Gastroesophageal sphincter (tissue), 4 donors: ENCODE measurements around the gene ROR1. TPM values are rescaled to one million over a fixed set of nuclear protein-coding genes. Genes with fewer than 3 reads are reported as not detected.

ENCODE experiments used
- ATAC-seq: fragments of 150-250 bp; one replicate; pipeline ENCODE4 v1.9.1; 2016; ENCODE audit warnings: mild to moderate bottlenecking, moderate library complexity
- H3K27ac ChIP-seq, 4 donors: fragments of 200-600 bp; sonication (generic) in 3 of 4; 1 replicate in 3 of 4; 2 replicates in 1 of 4; pipeline ENCODE4 v1.5.1; 2016 to 2019
- H3K27me3 ChIP-seq: fragments of 200-600 bp; sonication (generic); one replicate; pipeline ENCODE4 v1.5.1; 2019
- H3K36me3 ChIP-seq, 2 donors: fragments of 200-600 bp; sonication (generic); one replicate each; pipeline ENCODE4 v1.5.1; 2019; ENCODE audit warnings: control low read depth in 1 of 2
- H3K4me1 ChIP-seq, 3 donors: fragments of 200-600 bp; sonication (generic); 1 replicate in 2 of 3; 2 replicates in 1 of 3; pipeline ENCODE4 v1.5.1; 2016 to 2019; ENCODE audit warnings: control low read depth in 2 of 3
- H3K4me3 ChIP-seq, 2 donors: fragments of 200-600 bp; sonication (generic); one replicate each; pipeline ENCODE4 v1.5.1; 2019; ENCODE audit warnings: mild to moderate bottlenecking in 1 of 2, moderate library complexity in 1 of 2
- H3K9me3 ChIP-seq, 3 donors: fragments of 200-600 bp; sonication (generic); one replicate each; pipeline ENCODE4 v1.5.1; 2017 to 2019; ENCODE audit warnings: control low read depth in 2 of 3
- EP300 ChIP-seq: sonication (generic); formaldehyde crosslinking; IDR thresholded peaks from one replicate; pipeline ENCODE4 v1.6.1; 2017; ENCODE audit warnings: antibody characterized with exemption, mild to moderate bottlenecking
- POLR2A ChIP-seq, 2 donors: fragments of 450-650 bp; IDR thresholded peaks; one replicate each; pipeline ENCODE4 v1.6.1; 2017; ENCODE audit warnings: antibody characterized with exemption in 2 of 2, mild to moderate bottlenecking in 2 of 2, moderate library complexity in 1 of 2
- POLR2AphosphoS5 ChIP-seq: sonication (generic); formaldehyde crosslinking; IDR thresholded peaks from one replicate; pipeline ENCODE4 v1.6.1; 2017; ENCODE audit warnings: antibody characterized with exemption
- WGBS, 2 donors: methylation state at CpG; one replicate each; pipeline ENCODE4 v1.1.5; 2018; ENCODE audit warnings: low coverage in 1 of 2; 5-methylcytosine and 5-hydroxymethylcytosine counted together
- total RNA-seq, 4 donors: library from RNA; depleted of rRNA; stranded (reverse); fragments of >200 nt; gene quantifications; one replicate each; pipeline ENCODE4 v1.1.0, GENCODE V29; 2016
- TF ChIP-seq, protein P1 (sequence below), 4 experiments: fragments of 200-600 bp in 2 of 4; fragments of 450-650 bp in 2 of 4; sonication (generic) in 1 of 4; IDR thresholded peaks; one replicate each; pipeline ENCODE4 v1.5.1; 2017 to 2019; ENCODE audit warnings: antibody characterized with exemption in 4 of 4, mild to moderate bottlenecking in 2 of 4, moderate library complexity in 2 of 4

Gene ROR1
- total RNA-seq, 4 donors from 2014 or later, result 5.0 to 38.0 (median 8.3) TPM

- H3K27ac ChIP-seq, result no peak overlapping the region
- no peaks in the 10 kb centered on the region for H3K27me3 ChIP-seq
- WGBS, 2 donors, result 47 to 67% methylated on average over 4 of the region's 8 CpGs
- no peaks in the 10 kb centered on the region for H3K36me3 ChIP-seq
- ATAC-seq, result no peak
- H3K4me1 ChIP-seq, result peaks cover 0 to 1% (median 0%) of the 10 kb centered on the region in 3 donors
- H3K9me3 ChIP-seq, result peaks cover 0 to 16% (median 0%) of the 10 kb centered on the region in 3 donors
- no peak overlapping the region for H3K4me3 ChIP-seq
- TF ChIP-seq, protein P1, sequence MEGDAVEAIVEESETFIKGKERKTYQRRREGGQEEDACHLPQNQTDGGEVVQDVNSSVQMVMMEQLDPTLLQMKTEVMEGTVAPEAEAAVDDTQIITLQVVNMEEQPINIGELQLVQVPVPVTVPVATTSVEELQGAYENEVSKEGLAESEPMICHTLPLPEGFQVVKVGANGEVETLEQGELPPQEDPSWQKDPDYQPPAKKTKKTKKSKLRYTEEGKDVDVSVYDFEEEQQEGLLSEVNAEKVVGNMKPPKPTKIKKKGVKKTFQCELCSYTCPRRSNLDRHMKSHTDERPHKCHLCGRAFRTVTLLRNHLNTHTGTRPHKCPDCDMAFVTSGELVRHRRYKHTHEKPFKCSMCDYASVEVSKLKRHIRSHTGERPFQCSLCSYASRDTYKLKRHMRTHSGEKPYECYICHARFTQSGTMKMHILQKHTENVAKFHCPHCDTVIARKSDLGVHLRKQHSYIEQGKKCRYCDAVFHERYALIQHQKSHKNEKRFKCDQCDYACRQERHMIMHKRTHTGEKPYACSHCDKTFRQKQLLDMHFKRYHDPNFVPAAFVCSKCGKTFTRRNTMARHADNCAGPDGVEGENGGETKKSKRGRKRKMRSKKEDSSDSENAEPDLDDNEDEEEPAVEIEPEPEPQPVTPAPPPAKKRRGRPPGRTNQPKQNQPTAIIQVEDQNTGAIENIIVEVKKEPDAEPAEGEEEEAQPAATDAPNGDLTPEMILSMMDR (IDR thresholded peaks at IDR 0.05), result no peak
- TF ChIP-seq POLR2AphosphoS5, result no peak
- no peak for TF ChIP-seq POLR2A (IDR thresholded peaks at IDR 0.05)
- no peak for TF ChIP-seq EP300
Measured at GRCh38 chr1:63955370-63956145, 181.7 kb downstream of the ROR1 start.

DNA sequence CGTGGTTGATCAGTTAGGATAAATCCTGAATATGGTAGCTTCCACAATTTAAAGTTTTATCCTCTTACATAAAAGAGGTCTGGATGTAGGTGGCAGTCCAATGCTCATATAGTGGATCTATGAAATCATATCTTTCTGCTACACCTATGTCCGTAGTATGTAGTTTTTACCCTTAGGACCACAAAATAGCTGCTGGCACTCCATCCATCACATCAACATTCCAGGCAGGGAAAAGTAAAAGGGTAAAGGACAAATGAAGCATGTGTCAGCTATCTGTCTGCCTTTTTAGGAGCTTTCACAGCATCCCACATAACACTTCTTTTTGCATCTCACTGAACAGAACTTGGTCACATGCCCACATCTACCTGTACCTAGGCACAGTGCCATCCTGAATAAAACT lies 184.7 kb downstream of the ROR1 start:
- Histone ChIP-seq H3K4me3 (no peak overlapping the region), H3K27me3 (no peaks in the 10 kb centered on the region), H3K27ac (no peak overlapping the region), H3K36me3 (no peaks in the 10 kb centered on the region), H3K9me3 (peaks cover 0 to 12% (median 0%) of the 10 kb centered on the region in 3 donors), H3K4me1 (no peaks in the 10 kb centered on the region)
- no peak for TF ChIP-seq EP300
- no peak for TF ChIP-seq POLR2AphosphoS5
- TF ChIP-seq POLR2A (IDR thresholded peaks at IDR 0.05), result no peak
- TF ChIP-seq, protein P1 (IDR thresholded peaks at IDR 0.05), result no peak
- 90 to 93% methylated on average over 2 of the region's 2 CpGs for WGBS, 2 donors
- ATAC-seq, result no peak

- WGBS, 2 donors, result 78 to 93% methylated on average over 5 of the region's 5 CpGs
- H3K4me3 ChIP-seq, result no peak overlapping the region
- H3K27ac ChIP-seq, result no peak overlapping the region
- H3K9me3 ChIP-seq, result no peaks in the 10 kb centered on the region
- H3K4me1 ChIP-seq, result no peaks in the 10 kb centered on the region
- TF ChIP-seq POLR2A (IDR thresholded peaks at IDR 0.05) (no peak), POLR2AphosphoS5 (no peak), EP300 (no peak)
- TF ChIP-seq, protein P1 (IDR thresholded peaks at IDR 0.05), result no peak
- ATAC-seq, result no peak
- H3K27me3 ChIP-seq, result no peaks in the 10 kb centered on the region
- no peaks in the 10 kb centered on the region for H3K36me3 ChIP-seq
Measured at GRCh38 chr1:63960326-63960725, 186.5 kb downstream of the ROR1 start.

GRCh38 chr1:63966016-63966415 lies 192.2 kb downstream of the ROR1 start:
- 89 to 92% methylated on average over 6 to 9 of the region's 12 CpGs for WGBS, 2 donors
- H3K4me1 ChIP-seq, result peaks cover 0 to 10% (median 5%) of the 10 kb centered on the region in 3 donors
- no peak for TF ChIP-seq EP300
- ATAC-seq, result no peak
- H3K36me3 ChIP-seq, result no peaks in the 10 kb centered on the region
- no peaks in the 10 kb centered on the region for H3K27me3 ChIP-seq
- no peak overlapping the region for H3K4me3 ChIP-seq
- H3K27ac ChIP-seq, result no peak overlapping the region
- no peaks in the 10 kb centered on the region for H3K9me3 ChIP-seq

DNA sequence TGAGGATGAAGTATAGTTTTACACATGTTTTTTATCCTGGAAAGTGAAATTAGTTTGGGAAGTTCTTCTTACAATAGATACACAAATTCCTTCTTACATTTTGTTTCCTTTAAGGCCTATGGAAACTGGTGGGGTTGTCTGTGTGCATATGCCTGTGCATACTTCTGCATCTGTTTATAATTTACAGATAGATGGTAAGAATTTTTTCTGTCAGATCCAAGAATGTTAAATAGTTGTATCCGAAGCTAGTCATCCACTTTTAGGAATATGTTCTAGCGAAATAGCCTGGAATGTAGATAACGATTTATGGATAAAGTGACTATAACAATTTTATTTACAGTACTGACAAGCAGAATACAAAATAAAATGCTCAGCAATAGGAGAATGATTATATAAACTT lies 194.1 kb downstream of the ROR1 start:
- Histone ChIP-seq H3K27ac (no peak overlapping the region), H3K27me3 (no peaks in the 10 kb centered on the region), H3K4me1 (peaks cover 0 to 10% (median 5%) of the 10 kb centered on the region in 3 donors), H3K4me3 (no peak overlapping the region), H3K9me3 (no peaks in the 10 kb centered on the region), H3K36me3 (no peaks in the 10 kb centered on the region)
- WGBS, 2 donors, result 78 to 86% methylated on average over 3 of the region's 3 CpGs
- ATAC-seq, result no peak
- TF ChIP-seq EP300 (no peak), POLR2A (IDR thresholded peaks at IDR 0.05) (no peak), POLR2AphosphoS5 (no peak)
- TF ChIP-seq, protein P1 (IDR thresholded peaks at IDR 0.05), result no peak
